HEK293 (cell line): ENCODE measurements around the gene PAX2.

Experiments used
- CTCF ChIP-seq: fragments of 450-650 bp; formaldehyde crosslinking; IDR thresholded peaks from 2 replicates; pipeline ENCODE4 v1.5.1; 2016; ENCODE audit warnings: missing biosample characterization, missing genetic modification characterization
- TCF7L2 ChIP-seq: IDR thresholded peaks from 2 replicates; pipeline ENCODE4 v1.6.1; 2011; ENCODE audit warnings: low read depth, mild to moderate bottlenecking, inconsistent platforms, low read length, moderate library complexity, borderline replicate concordance
- TSHZ1 ChIP-seq: fragments of 450-650 bp; formaldehyde crosslinking; IDR thresholded peaks from 2 replicates; pipeline ENCODE4 v1.5.1; 2016; ENCODE audit warnings: missing biosample characterization, missing genetic modification characterization, borderline replicate concordance
- ZBTB26 ChIP-seq: fragments of 450-650 bp; formaldehyde crosslinking; optimal IDR thresholded peaks from 2 replicates; pipeline ENCODE3; 2016; ENCODE audit warnings: missing biosample characterization, mild to moderate bottlenecking, missing genetic modification characterization
- ZNF639 ChIP-seq: fragments of 450-650 bp; formaldehyde crosslinking; IDR thresholded peaks from 2 replicates; pipeline ENCODE4 v1.5.1; 2016; ENCODE audit warnings: missing biosample characterization, missing genetic modification characterization
- ZNF707 ChIP-seq: fragments of 450-650 bp; formaldehyde crosslinking; IDR thresholded peaks from 2 replicates; pipeline ENCODE4 v1.5.1; 2016; ENCODE audit warnings: missing biosample characterization, missing genetic modification characterization
- ZSCAN30 ChIP-seq: fragments of 450-650 bp; IDR thresholded peaks from 2 replicates; pipeline ENCODE4 v1.5.1; 2018; ENCODE audit warnings: missing biosample characterization, mild to moderate bottlenecking, missing genetic modification characterization, moderate library complexity

- TF ChIP-seq ZNF639 (tag by site-specific recombination): no peak
- TF ChIP-seq ZBTB26 (tag by site-specific recombination): no peak
- no peak for TF ChIP-seq ZNF707
- no peak for TF ChIP-seq CTCF (tag by site-specific recombination)
- no peak for TF ChIP-seq TCF7L2
- TF ChIP-seq TSHZ1 (tag by site-specific recombination): no peak
- TF ChIP-seq ZSCAN30 (tag by site-specific recombination): no peak
These were observed 38.0 kb upstream of the PAX2 start for GRCh38 chr10:100707261-100707848.
